ENCODE measurements around the gene TRPM4.
"Not testable (repeated sequence)": the region's sequence is repeated elsewhere in the genome, so short reads cannot be mapped to it uniquely, and the experiment has no call there.

TRPM4 gene

DNA sequence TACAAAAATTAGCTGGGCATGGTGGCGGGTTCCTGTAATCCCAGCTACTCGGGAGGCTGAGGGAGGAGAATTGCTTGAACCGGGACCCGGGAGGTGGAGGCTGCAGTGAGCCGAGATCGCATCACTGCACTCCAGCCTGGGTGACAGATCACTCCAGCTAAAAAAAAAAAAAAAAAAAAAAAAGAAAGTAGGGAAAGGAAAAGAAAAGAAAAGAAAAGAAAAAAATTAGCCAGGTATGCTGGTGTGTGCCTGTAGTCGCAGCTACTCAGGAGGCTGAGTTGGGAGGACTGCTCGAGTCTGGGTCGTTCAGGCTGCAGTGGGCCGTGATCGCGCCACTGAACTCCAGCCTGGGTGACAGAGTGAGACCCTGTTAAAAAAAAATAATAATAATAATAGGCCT, 30.4 kb upstream of the TRPM4 start:
- not testable (repeated sequence) for DNase-seq (ENCODE audit: low spot score)

DNA sequence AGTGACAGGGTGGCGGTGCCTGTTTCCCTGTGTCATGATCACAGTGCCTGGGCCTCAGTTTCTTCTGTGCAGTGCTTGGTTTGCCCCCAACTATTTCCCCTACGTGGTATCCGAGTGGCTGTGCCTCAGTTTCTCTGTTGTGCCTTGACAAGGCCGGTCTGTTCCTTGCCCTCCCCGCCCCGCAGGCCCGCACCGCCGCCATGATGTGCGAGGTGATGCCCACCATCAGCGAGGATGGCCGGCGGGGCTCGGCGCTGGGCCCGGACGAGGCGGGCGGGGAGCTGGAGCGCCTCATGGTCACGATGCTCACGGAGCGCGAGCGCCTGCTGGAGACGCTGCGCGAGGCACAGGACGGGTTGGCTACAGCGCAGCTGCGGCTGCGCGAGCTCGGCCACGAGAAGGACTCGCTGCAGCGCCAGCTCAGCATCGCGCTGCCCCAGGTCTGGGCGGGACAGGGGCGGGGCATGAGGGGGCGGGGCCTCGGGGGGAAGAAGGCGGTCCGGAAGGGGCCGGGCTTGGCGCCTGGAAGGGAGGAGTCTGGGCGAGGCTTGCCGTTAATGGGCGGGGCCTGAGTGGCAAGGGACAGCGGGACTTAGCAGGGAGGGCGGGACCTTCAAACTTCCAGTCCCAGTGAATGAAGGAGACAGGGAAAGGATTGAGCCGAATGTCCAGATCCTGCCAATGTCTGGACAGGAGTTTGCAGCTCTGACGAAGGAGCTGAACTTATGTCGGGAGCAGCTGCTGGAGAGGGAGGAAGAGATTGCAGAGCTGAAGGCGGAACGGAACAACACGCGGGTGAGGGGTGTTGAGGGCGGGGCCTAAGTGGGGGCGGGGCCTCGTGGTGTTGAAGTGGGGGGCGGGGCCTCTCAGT, 29.7 kb upstream of the TRPM4 start:
- peak; percentile 97 for DNase-seq (ENCODE audit: low spot score)

GRCh38 chr19:49128545-49129237, 28.9 kb upstream of the TRPM4 start:
- DNase-seq (ENCODE audit: low spot score), result no peak

GRCh38 chr19:49129238-49129583, 28.4 kb upstream of the TRPM4 start:
- no peak for DNase-seq (ENCODE audit: low spot score)

DNA sequence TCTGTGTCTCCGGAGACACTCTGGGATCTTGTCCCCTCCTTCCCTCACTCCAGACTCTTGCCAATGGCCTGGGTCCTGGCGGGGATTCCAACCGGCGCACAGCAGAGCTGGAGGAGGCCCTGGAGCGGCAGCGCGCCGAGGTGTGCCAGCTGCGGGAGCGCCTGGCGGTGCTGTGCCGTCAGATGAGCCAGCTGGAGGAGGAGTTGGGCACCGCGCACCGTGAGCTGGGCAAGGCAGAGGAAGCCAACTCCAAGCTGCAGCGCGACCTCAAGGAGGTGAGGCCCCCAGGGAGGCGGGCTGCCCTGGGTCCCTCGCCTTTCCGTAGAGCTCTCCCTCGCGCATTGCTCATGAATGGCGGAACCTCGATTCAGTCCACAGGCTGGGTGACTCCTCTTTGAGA, 27.3 kb upstream of the TRPM4 start:
- no peak for DNase-seq (ENCODE audit: low spot score)

DNA sequence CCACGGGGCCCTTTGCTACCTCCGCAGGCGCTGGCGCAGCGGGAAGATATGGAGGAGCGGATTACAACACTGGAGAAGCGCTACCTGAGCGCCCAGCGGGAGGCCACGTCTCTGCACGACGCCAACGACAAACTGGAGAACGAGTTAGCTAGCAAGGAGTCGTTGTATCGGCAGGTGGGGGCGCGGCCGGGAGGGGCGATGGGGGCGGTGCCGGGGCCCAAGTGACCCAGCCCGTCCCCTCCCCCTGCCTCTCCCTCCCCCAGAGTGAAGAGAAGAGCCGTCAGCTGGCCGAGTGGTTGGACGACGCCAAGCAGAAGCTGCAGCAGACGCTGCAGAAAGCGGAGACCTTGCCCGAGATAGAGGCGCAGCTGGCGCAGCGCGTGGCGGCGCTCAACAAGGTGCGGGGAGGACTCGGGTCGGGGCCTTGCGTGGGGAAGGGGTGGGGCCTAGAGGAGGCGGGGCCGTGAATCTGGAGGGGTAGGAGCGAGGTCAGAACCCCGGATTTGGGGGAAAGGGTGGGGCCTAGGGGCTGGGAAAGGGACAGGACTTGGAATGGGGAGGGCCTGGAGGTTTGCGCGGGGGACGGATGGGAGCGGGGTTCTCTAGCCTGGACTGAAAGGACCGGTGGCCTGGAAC, 24.5 kb upstream of the TRPM4 start:
- DNase-seq (ENCODE audit: low spot score), result peak; percentile 14

- peak; percentile 77 for DNase-seq (ENCODE audit: low spot score)
Measured at GRCh38 chr19:49133621-49134454, 23.8 kb upstream of the TRPM4 start.

DNA sequence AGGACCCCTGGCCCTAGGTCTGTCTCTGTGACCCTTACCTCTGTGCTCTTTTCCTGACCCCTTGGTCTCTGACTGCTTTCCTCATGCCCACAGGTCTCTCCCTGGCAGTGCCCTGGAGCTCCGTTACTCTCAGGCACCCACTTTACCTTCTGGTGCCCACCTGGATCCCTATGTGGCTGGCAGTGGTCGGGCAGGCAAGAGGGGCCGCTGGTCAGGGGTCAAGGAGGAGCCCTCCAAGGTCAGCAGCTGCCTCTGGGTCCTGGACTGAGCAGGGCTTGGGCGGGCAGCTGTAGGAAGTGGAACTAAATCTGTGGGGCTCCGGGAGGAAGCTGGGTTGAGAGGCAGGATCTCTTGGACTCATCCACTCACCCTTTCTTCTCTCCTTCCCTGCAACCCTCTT, 21.9 kb upstream of the TRPM4 start:
- DNase-seq (ENCODE audit: low spot score), result no peak

DNA sequence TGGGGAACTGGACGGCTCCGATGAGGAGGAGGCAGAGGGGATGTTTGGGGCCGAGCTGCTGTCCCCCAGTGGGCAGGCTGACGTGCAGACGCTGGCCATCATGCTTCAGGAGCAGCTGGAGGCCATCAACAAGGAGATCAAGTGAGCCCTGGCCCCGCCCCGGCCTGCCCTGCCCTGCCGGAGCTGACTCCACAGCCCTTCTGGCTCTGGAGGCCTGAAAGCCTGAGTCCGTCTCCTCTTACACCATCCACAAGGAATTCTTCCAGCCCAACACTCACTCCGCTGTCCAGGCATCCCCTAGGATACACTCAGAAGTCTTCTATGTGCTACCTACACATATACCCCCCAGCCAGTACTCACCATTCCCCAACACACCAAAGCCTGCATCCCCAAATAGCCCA, 20.8 kb upstream of the TRPM4 start:
- no peak for DNase-seq (ENCODE audit: low spot score)

DNA sequence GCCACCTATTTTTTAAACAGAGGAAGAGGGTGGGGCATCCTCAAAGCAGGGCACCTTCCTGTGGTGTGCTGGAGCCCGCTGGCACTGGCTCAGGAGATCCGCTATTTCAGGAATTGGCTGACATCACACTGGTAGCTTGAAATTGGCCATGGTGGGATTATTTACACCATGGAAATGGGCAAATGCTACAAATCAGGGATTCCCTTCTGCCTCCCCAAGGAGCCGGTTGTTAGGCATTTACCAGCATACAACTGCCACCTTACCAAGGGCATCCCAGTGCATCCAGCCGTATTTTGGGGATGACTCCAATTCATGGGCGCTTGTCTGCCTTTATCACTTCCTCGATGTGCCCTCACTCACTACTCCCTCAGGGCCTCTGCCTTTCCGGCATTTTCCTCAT, 16.6 kb upstream of the TRPM4 start:
- no peak for DNase-seq (ENCODE audit: low spot score)

GRCh38 chr19:49141352-49141751, 16.2 kb upstream of the TRPM4 start:
- DNase-seq (ENCODE audit: low spot score), result no peak

DNA sequence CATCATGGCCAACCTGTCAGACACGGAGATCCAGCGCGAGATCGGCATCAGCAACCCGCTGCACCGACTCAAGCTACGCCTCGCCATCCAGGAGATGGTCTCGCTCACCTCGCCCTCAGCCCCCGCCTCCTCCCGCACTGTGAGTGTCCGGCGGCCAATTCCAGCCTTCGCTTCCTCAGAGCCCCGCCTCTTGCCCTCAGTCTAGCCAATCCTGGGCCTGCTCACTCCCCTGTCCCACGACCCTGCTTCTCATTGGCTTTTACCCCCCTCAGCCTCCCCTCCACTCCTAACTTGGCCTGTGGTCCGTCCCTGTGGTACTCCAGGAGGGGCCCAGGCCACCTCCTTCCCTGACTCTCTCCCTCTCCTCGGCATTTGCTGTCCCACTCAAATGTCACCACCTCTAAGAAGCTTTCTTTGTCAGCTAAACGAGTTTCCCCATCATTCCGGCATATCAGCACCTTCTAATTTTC, 14.7 kb upstream of the TRPM4 start:
- DNase-seq (ENCODE audit: low spot score), result peak; percentile 68

GRCh38 chr19:49145573-49146407, 11.8 kb upstream of the TRPM4 start:
- peak; percentile 73 for DNase-seq (ENCODE audit: low spot score)

DNA sequence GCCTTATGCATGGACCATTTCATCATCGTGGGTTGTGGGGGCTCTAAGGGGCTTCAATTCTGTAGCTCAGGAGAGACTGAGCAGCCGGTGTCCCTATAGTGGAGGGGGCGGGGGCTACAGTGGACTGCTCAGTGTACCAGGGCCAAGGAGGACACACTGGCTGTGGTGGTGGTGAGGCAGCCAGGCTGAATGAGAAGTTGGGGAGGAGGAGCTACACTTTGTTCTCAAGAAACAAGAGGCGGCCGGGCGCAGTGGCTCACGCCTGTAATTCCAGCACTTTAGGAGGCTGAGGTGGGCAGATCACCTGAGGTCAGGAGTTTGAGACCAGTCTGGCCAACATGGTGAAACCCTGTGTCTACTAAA, 11.2 kb upstream of the TRPM4 start:
- not testable (repeated sequence) for DNase-seq (ENCODE audit: low spot score)

DNA sequence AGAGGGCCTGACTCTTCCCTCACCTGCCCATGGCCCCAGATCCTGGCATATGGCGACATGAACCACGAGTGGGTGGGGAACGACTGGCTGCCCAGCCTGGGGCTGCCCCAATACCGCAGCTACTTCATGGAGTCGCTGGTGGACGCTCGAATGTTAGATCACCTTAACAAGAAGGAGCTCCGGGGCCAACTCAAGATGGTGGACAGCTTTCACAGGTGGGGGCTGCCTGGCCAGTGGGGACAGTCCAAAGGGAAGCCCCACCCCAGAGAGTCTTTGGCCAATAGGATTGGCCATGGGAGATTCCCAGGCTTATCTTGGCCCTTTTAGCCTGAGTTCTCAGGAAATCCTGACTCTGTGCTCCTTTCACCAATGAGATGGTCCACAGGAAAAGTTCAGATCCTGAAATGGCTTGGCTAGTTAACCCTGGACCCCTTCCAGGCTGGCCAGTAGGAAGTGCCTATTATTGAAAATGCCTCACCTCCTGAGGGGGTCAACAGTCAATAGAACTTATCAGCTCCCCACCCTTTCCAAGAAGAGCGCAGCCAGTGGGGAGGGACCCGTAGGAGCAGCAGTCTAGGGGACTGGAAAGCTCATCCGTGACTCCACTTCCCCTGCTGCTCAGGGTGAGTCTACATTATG, 9.4 kb upstream of the TRPM4 start:
- DNase-seq (ENCODE audit: low spot score), result no peak

- peak; percentile 97 for DNase-seq (ENCODE audit: low spot score)
Measured at GRCh38 chr19:49148784-49149651, 8.6 kb upstream of the TRPM4 start.

- peak; percentile 42 for DNase-seq (ENCODE audit: low spot score)
Measured at GRCh38 chr19:49149652-49150105, 7.9 kb upstream of the TRPM4 start.

- peak; percentile 55 for DNase-seq (ENCODE audit: low spot score)
Measured at GRCh38 chr19:49150106-49150943, 7.3 kb upstream of the TRPM4 start.

GRCh38 chr19:49150944-49151243, 6.7 kb upstream of the TRPM4 start:
- no peak for DNase-seq (ENCODE audit: low spot score)

Measured in hematopoietic multipotent progenitor cell treated with erythropoietin and hydrocortisone succinate and interleukin-3 and kit ligand, for 15 days (in vitro differentiated cells).